ENCODE results near the gene HACD3.

DNA sequence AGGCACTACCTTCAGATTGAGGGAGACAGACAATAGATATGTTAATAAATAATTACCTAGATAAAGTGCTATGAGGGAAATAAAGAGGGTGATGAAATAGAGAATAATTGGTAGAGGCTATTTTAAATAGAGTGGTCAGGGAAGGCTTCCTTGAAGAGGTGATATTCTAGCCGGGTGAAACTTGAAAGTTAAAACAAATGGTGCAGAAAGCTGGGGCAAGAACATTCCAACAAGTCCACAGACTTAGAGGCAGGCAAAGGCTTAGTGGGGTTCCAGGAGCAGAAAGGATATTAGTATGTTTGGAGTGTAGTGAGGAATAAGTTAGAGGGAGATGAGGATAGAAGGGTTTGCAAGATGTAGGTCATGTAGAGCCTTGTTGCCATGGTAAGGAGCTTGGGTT is 10.1 kb downstream of the HACD3 start:
- TF ChIP-seq, protein P1, sequence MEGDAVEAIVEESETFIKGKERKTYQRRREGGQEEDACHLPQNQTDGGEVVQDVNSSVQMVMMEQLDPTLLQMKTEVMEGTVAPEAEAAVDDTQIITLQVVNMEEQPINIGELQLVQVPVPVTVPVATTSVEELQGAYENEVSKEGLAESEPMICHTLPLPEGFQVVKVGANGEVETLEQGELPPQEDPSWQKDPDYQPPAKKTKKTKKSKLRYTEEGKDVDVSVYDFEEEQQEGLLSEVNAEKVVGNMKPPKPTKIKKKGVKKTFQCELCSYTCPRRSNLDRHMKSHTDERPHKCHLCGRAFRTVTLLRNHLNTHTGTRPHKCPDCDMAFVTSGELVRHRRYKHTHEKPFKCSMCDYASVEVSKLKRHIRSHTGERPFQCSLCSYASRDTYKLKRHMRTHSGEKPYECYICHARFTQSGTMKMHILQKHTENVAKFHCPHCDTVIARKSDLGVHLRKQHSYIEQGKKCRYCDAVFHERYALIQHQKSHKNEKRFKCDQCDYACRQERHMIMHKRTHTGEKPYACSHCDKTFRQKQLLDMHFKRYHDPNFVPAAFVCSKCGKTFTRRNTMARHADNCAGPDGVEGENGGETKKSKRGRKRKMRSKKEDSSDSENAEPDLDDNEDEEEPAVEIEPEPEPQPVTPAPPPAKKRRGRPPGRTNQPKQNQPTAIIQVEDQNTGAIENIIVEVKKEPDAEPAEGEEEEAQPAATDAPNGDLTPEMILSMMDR (IDR thresholded peaks at IDR 0.05; ENCODE audit: insufficient read depth, low read depth, low read length) = no peak
- TF ChIP-seq EZH2 (IDR thresholded peaks at IDR 0.05; ENCODE audit: insufficient read depth, low read length) = no peak
